K562 (cell line): ENCODE results near the gene CHMP5. TPM values are rescaled to one million over a fixed set of nuclear protein-coding genes. Genes with fewer than 3 reads are reported as not detected.

Experiments used
- BRD4 ChIP-seq: fragments of 200-600 bp; sonication (generic); IDR thresholded peaks from 2 replicates; pipeline ENCODE4 v1.6.1; 2017; ENCODE audit warnings: inconsistent platforms
- CBFA2T2 ChIP-seq: fragments of 450-650 bp; conservative IDR thresholded peaks from 2 replicates; pipeline ENCODE4 v1.6.1; 2017; ENCODE audit warnings: mild to moderate bottlenecking
- EHMT2 ChIP-seq: fragments of 450-650 bp; IDR thresholded peaks from 2 replicates; pipeline ENCODE4 v1.6.1; 2018; ENCODE audit warnings: antibody characterized with exemption
- ELF1 ChIP-seq: fragments of 200-800 bp; sonication (Bioruptor generic); IDR thresholded peaks from 2 replicates; pipeline ENCODE4 v1.6.1; 2016; ENCODE audit warnings: missing genetic modification characterization, missing compliant biosample characterization
- ERF ChIP-seq: fragments of 450-650 bp; formaldehyde crosslinking; IDR thresholded peaks from 2 replicates; pipeline ENCODE4 v1.4.0; 2020; ENCODE audit warnings: mild to moderate bottlenecking, mixed read lengths
- HCFC1 ChIP-seq: IDR thresholded peaks from 2 replicates; pipeline ENCODE4 v1.6.1; 2012; ENCODE audit warnings: low read depth, low read length, improper control_type of control experiment
- MAFG ChIP-seq: fragments of 450-650 bp; conservative IDR thresholded peaks from 2 replicates; pipeline ENCODE4 v1.6.1; 2016; ENCODE audit warnings: missing genetic modification characterization, missing compliant biosample characterization
- MAZ ChIP-seq, 2 experiments: fragments of 450-650 bp in 1 of 2; sonication (generic) in 1 of 2; formaldehyde crosslinking; IDR thresholded peaks in 1 of 2; conservative IDR thresholded peaks in 1 of 2; 2 replicates each; pipeline versions ENCODE4 v1.4.0 to v1.5.0; 2020; ENCODE audit warnings: mild to moderate bottlenecking in 1 of 2, missing genetic modification reagents in 1 of 2
- PTTG1 ChIP-seq: fragments of 450-650 bp; IDR thresholded peaks from 2 replicates; pipeline ENCODE4 v1.6.1; 2016; ENCODE audit warnings: low read depth, mild to moderate bottlenecking, missing genetic modification characterization, missing compliant biosample characterization
- RB1 ChIP-seq: fragments of 450-650 bp; IDR thresholded peaks from 2 replicates; pipeline ENCODE4 v1.6.1; 2017; ENCODE audit warnings: low read depth, mild to moderate bottlenecking
- TAL1 ChIP-seq: fragments of 450-650 bp; IDR thresholded peaks from 2 replicates; pipeline ENCODE4 v1.6.1; 2016; ENCODE audit warnings: mild to moderate bottlenecking
- TBP ChIP-seq: optimal IDR thresholded peaks from 2 replicates; pipeline ENCODE3; 2011; ENCODE audit warnings: low read depth, low read length, improper control_type of control experiment
- TGIF2 ChIP-seq: sonication (generic); formaldehyde crosslinking; IDR thresholded peaks from 2 replicates; pipeline ENCODE4 v1.8.1; 2022; ENCODE audit warnings: mild to moderate bottlenecking, missing genetic modification reagents, moderate library complexity
- ZNF586 ChIP-seq: fragments of 450-650 bp; formaldehyde crosslinking; conservative IDR thresholded peaks from 2 replicates; pipeline ENCODE4 v1.4.0; 2020; ENCODE audit warnings: mild to moderate bottlenecking, moderate library complexity
- polyA plus RNA-seq, 8 experiments: library from polyadenylated mRNA; depleted of rRNA in 4 of 8; stranded (reverse) in 5 of 8; unstranded in 3 of 8; fragments of >200 nt; fragmentation: Nextera tagmentation in 2 of 8; fragmentation: Illumina TruSeq in 1 of 8; extraction: Ambion mirVana in 2 of 8; extraction: Trizol in 1 of 8; gene quantifications; 2 replicates each; pipeline versions ENCODE4 v1.2.1 to v1.2.3, GENCODE V29; 2011 to 2014; ENCODE audit warnings: inconsistent platforms in 1 of 8, missing spikeins in 1 of 8
- total RNA-seq, 7 experiments: library from RNA; depleted of rRNA in 6 of 7; stranded (reverse); fragments of >200 nt in 6 of 7; fragmentation: Illumina TruSeq in 2 of 7; extraction: Trizol in 2 of 7; gene quantifications; 2 replicates each; pipeline versions ENCODE4 v1.2.1 to v1.2.3, GENCODE V29; 2011 to 2021; ENCODE audit warnings: low replicate concordance in 1 of 7
- TF ChIP-seq, protein P1 (sequence below), 2 experiments: fragments of 150-350 bp in 1 of 2; IDR thresholded peaks; 2 replicates each; pipeline ENCODE4 v1.6.1; 2012 to 2016; ENCODE audit warnings: low read depth in 2 of 2, low read length in 2 of 2, mild to moderate bottlenecking in 1 of 2, moderate library complexity in 1 of 2
- TF ChIP-seq, protein P2 (sequence below): fragments of 450-650 bp; conservative IDR thresholded peaks from 2 replicates; pipeline ENCODE4 v1.6.1; 2016; ENCODE audit warnings: missing genetic modification characterization, low read depth, mild to moderate bottlenecking, control low read depth, missing compliant biosample characterization
- TF ChIP-seq, protein P3 (sequence below): fragments of 450-650 bp; formaldehyde crosslinking; IDR thresholded peaks from 2 replicates; pipeline ENCODE4 v1.4.0; 2022; ENCODE audit warnings: mild to moderate bottlenecking, moderate library complexity
- TF ChIP-seq, protein P4 (sequence below): fragments of 450-650 bp; IDR thresholded peaks from one replicate; pipeline ENCODE4 v1.6.1; 2018; ENCODE audit warnings: mild to moderate bottlenecking, moderate library complexity; ENCODE audit not compliant: partially characterized antibody
- TF ChIP-seq, protein P5 (sequence below): fragments of 250-450 bp; sonication (Bioruptor Pico); IDR thresholded peaks from 2 replicates; pipeline ENCODE4 v1.4.0; 2020; ENCODE audit warnings: mild to moderate bottlenecking

CHMP5 gene
- total and polyA plus RNA-seq, 9 of the 15 experiments (the other 6 are each of a cell fraction or from before 2014, with no cell fraction given) = 36.0 to 105 (median 54.9) TPM

DNA sequence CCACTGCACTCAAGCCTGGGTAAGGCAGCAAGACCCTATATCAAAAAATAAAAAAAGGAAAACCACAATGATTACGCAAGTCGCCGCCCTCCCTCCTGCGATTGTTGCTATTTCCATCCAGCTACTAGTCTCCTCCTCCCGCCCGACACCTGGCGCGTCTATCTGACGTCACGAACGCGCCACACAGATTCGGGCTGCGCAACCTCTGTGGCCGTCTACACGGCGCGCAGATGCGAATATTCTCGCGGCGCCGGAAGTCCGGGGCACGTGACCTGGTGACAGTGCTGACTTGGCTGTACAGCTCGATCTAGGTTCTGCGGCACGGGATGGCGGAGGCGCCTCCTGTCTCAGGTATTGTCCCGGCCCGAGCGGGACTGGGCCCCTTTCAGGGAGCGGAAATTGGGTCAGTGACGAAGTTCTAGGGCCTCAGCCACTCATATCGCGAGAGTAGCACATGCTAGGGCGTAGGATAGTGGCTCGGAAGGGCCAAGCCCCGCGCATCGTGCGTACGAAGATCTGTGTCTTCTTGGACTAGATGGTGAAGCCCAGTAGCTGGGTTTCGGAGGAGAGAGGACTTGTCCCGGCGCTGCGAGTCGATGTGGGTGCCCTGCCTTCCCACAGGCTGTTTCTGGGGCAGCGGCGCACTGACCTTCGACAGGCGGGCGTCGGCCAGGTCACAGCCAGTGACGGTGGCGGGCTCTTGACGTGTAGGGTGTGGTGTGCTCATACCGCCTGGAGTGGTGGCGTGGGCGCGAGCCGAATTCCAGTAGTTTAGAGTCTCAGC lies 25.6 kb downstream of the CHMP5 start, which contains the start of gene NFX1 (continued):
- TF ChIP-seq ZNF586 (no peak), ELF1 (tag) (peak; percentile 82), HCFC1 (peak; percentile 84), MAFG (tag) (no peak), TGIF2 (CRISPR knock-in tag) (peak; percentile 64; the same call in 1 of the 2 replicates), EHMT2 (no peak), ERF (CRISPR knock-in tag) (no peak), TBP (peak; percentile 64), TAL1 (no peak), MAZ (CRISPR knock-in tag; conservative IDR thresholded peaks at IDR 0.05 in 1 of 2, IDR thresholded peaks at IDR 0.05 in 1 of 2) (peak; percentile 64 to 87; a peak in 3 of 4 replicates), RB1 (peak; percentile 61; the same call in 1 of the 2 replicates), CBFA2T2 (peak; percentile 75), BRD4 (no peak), PTTG1 (tag) (no peak)
- TF ChIP-seq, protein P1, sequence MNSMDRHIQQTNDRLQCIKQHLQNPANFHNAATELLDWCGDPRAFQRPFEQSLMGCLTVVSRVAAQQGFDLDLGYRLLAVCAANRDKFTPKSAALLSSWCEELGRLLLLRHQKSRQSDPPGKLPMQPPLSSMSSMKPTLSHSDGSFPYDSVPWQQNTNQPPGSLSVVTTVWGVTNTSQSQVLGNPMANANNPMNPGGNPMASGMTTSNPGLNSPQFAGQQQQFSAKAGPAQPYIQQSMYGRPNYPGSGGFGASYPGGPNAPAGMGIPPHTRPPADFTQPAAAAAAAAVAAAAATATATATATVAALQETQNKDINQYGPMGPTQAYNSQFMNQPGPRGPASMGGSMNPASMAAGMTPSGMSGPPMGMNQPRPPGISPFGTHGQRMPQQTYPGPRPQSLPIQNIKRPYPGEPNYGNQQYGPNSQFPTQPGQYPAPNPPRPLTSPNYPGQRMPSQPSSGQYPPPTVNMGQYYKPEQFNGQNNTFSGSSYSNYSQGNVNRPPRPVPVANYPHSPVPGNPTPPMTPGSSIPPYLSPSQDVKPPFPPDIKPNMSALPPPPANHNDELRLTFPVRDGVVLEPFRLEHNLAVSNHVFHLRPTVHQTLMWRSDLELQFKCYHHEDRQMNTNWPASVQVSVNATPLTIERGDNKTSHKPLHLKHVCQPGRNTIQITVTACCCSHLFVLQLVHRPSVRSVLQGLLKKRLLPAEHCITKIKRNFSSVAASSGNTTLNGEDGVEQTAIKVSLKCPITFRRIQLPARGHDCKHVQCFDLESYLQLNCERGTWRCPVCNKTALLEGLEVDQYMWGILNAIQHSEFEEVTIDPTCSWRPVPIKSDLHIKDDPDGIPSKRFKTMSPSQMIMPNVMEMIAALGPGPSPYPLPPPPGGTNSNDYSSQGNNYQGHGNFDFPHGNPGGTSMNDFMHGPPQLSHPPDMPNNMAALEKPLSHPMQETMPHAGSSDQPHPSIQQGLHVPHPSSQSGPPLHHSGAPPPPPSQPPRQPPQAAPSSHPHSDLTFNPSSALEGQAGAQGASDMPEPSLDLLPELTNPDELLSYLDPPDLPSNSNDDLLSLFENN (IDR thresholded peaks at IDR 0.05; ENCODE audit: low read depth in 2 of 2, low read length in 2 of 2) = no peak; a peak in 1 of 4 replicates
- TF ChIP-seq, protein P2, sequence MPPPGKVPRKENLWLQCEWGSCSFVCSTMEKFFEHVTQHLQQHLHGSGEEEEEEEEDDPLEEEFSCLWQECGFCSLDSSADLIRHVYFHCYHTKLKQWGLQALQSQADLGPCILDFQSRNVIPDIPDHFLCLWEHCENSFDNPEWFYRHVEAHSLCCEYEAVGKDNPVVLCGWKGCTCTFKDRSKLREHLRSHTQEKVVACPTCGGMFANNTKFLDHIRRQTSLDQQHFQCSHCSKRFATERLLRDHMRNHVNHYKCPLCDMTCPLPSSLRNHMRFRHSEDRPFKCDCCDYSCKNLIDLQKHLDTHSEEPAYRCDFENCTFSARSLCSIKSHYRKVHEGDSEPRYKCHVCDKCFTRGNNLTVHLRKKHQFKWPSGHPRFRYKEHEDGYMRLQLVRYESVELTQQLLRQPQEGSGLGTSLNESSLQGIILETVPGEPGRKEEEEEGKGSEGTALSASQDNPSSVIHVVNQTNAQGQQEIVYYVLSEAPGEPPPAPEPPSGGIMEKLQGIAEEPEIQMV = no peak
- TF ChIP-seq, protein P3, sequence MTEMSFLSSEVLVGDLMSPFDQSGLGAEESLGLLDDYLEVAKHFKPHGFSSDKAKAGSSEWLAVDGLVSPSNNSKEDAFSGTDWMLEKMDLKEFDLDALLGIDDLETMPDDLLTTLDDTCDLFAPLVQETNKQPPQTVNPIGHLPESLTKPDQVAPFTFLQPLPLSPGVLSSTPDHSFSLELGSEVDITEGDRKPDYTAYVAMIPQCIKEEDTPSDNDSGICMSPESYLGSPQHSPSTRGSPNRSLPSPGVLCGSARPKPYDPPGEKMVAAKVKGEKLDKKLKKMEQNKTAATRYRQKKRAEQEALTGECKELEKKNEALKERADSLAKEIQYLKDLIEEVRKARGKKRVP = no peak
- TF ChIP-seq, protein P4, sequence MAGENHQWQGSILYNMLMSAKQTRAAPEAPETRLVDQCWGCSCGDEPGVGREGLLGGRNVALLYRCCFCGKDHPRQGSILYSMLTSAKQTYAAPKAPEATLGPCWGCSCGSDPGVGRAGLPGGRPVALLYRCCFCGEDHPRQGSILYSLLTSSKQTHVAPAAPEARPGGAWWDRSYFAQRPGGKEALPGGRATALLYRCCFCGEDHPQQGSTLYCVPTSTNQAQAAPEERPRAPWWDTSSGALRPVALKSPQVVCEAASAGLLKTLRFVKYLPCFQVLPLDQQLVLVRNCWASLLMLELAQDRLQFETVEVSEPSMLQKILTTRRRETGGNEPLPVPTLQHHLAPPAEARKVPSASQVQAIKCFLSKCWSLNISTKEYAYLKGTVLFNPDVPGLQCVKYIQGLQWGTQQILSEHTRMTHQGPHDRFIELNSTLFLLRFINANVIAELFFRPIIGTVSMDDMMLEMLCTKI = no peak
- TF ChIP-seq, protein P5, sequence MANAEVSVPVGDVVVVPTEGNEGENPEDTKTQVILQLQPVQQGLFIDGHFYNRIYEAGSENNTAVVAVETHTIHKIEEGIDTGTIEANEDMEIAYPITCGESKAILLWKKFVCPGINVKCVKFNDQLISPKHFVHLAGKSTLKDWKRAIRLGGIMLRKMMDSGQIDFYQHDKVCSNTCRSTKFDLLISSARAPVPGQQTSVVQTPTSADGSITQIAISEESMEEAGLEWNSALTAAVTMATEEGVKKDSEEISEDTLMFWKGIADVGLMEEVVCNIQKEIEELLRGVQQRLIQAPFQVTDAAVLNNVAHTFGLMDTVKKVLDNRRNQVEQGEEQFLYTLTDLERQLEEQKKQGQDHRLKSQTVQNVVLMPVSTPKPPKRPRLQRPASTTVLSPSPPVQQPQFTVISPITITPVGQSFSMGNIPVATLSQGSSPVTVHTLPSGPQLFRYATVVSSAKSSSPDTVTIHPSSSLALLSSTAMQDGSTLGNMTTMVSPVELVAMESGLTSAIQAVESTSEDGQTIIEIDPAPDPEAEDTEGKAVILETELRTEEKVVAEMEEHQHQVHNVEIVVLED (CRISPR knock-in tag) = peak; percentile 66
